ACC112 (cell line): ENCODE data around the gene ZNF474.

Source experiments
- H2AFZ ChIP-seq: fragments of 200-600 bp; sonication (generic); one replicate; pipeline ENCODE4 v1.6.0; 2017; ENCODE audit warnings: antibody characterized with exemption, low read length; ENCODE audit not compliant: unreplicated experiment
- H3K27ac ChIP-seq: fragments of 200-600 bp; sonication (generic); 2 replicates; pipeline ENCODE4 v1.5.1; 2014; ENCODE audit warnings: low read depth, mild to moderate bottlenecking, antibody characterized with exemption, low read length, moderate library complexity
- H3K27me3 ChIP-seq: fragments of 200-600 bp; sonication (generic); 2 replicates; pipeline ENCODE4 v1.6.1; 2014; ENCODE audit warnings: mild to moderate bottlenecking, antibody characterized with exemption, low read length, moderate library complexity, mixed read lengths; ENCODE audit not compliant: insufficient read depth
- H3K36me3 ChIP-seq: fragments of 200-600 bp; sonication (generic); 2 replicates; pipeline ENCODE4 v1.6.1; 2016; ENCODE audit warnings: mild to moderate bottlenecking, antibody characterized with exemption, low read length, moderate library complexity, mixed read lengths; ENCODE audit not compliant: insufficient read depth
- H3K4me1 ChIP-seq: fragments of 200-600 bp; sonication (generic); one replicate; pipeline ENCODE4 v1.6.1; 2016; ENCODE audit warnings: low read length, mixed read lengths; ENCODE audit not compliant: insufficient read depth, unreplicated experiment, control insufficient read depth
- H3K4me3 ChIP-seq: fragments of 200-600 bp; sonication (generic); 2 replicates; pipeline ENCODE4 v1.5.1; 2014; ENCODE audit warnings: mild to moderate bottlenecking, low read depth, low read length
- H3K79me2 ChIP-seq: fragments of 200-600 bp; sonication (generic); one replicate; pipeline ENCODE4 v1.6.0; 2016; ENCODE audit warnings: low read length; ENCODE audit not compliant: control insufficient read depth, unreplicated experiment, insufficient read depth

The ZNF474 gene

GRCh38 chr5:122153230-122153629, 23.9 kb downstream of the ZNF474 start:
- no peaks in the 10 kb centered on the region for H3K36me3 ChIP-seq
- no peak overlapping the region for H3K4me3 ChIP-seq
- peak overlapping the region; percentile 69 for H3K27ac ChIP-seq
- peaks cover 64% of the 10 kb centered on the region for H3K4me1 ChIP-seq
- no peaks in the 10 kb centered on the region for H3K79me2 ChIP-seq
- no peaks in the 10 kb centered on the region for H3K27me3 ChIP-seq
- peak overlapping the region; percentile 78 for H2AFZ ChIP-seq

- Histone ChIP-seq H3K4me3 (no peak overlapping the region), H3K27me3 (no peaks in the 10 kb centered on the region), H3K36me3 (no peaks in the 10 kb centered on the region), H3K27ac (peak overlapping the region; percentile 69), H2AFZ (no peak overlapping the region), H3K79me2 (no peaks in the 10 kb centered on the region), H3K4me1 (peaks cover 64% of the 10 kb centered on the region)
Observed at GRCh38 chr5:122153774-122154173, 24.4 kb downstream of the ZNF474 start.

- Histone ChIP-seq H2AFZ (peak overlapping the region; percentile 34), H3K27me3 (no peaks in the 10 kb centered on the region), H3K79me2 (no peaks in the 10 kb centered on the region), H3K4me3 (no peak overlapping the region), H3K36me3 (no peaks in the 10 kb centered on the region), H3K27ac (peak overlapping the region; percentile 69), H3K4me1 (peaks cover 60% of the 10 kb centered on the region)
Observed at GRCh38 chr5:122154491-122154890, 25.1 kb downstream of the ZNF474 start.

GRCh38 chr5:122154910-122155309, 25.6 kb downstream of the ZNF474 start:
- Histone ChIP-seq H2AFZ (peak overlapping the region; percentile 46), H3K79me2 (no peaks in the 10 kb centered on the region), H3K4me3 (no peak overlapping the region), H3K4me1 (peaks cover 57% of the 10 kb centered on the region), H3K27me3 (no peaks in the 10 kb centered on the region), H3K36me3 (no peaks in the 10 kb centered on the region), H3K27ac (peak overlapping the region; percentile 69)

GRCh38 chr5:122155546-122155945, 26.2 kb downstream of the ZNF474 start:
- H3K4me3 ChIP-seq, result no peak overlapping the region
- H3K36me3 ChIP-seq, result no peaks in the 10 kb centered on the region
- peak overlapping the region; percentile 69 for H3K27ac ChIP-seq
- H3K27me3 ChIP-seq, result no peaks in the 10 kb centered on the region
- H3K79me2 ChIP-seq, result no peaks in the 10 kb centered on the region
- H2AFZ ChIP-seq, result peak overlapping the region; percentile 46
- H3K4me1 ChIP-seq, result peaks cover 52% of the 10 kb centered on the region

- no peak overlapping the region for H2AFZ ChIP-seq
Observed at GRCh38 chr5:122156724-122157325, 27.5 kb downstream of the ZNF474 start.

GRCh38 chr5:122162100-122162638, 32.8 kb downstream of the ZNF474 start:
- H3K79me2 ChIP-seq, result no peaks in the 10 kb centered on the region
- H3K4me3 ChIP-seq, result no peak overlapping the region
- H3K4me1 ChIP-seq, result peaks cover 38% of the 10 kb centered on the region
- H3K27ac ChIP-seq, result peak overlapping the region; percentile 90
- no peaks in the 10 kb centered on the region for H3K36me3 ChIP-seq
- H2AFZ ChIP-seq, result no peak overlapping the region
- no peaks in the 10 kb centered on the region for H3K27me3 ChIP-seq

More at GRCh38 chr5:122156724-122157325, 27.5 kb downstream of the ZNF474 start:
- Histone ChIP-seq H3K4me3 (no peak overlapping the region), H3K27me3 (no peaks in the 10 kb centered on the region), H3K36me3 (no peaks in the 10 kb centered on the region), H3K79me2 (no peaks in the 10 kb centered on the region), H3K4me1 (peaks cover 39% of the 10 kb centered on the region), H3K27ac (no peak overlapping the region)

- Histone ChIP-seq H2AFZ (peak overlapping the region; percentile 64), H3K27me3 (no peaks in the 10 kb centered on the region), H3K4me1 (peaks cover 38% of the 10 kb centered on the region), H3K36me3 (no peaks in the 10 kb centered on the region), H3K4me3 (peak overlapping the region; percentile 51), H3K27ac (peak overlapping the region; percentile 90), H3K79me2 (no peaks in the 10 kb centered on the region)
Observed at GRCh38 chr5:122163121-122164069, 34.0 kb downstream of the ZNF474 start.

GRCh38 chr5:122164070-122164435, 34.7 kb downstream of the ZNF474 start:
- Histone ChIP-seq H3K36me3 (no peaks in the 10 kb centered on the region), H3K27me3 (no peaks in the 10 kb centered on the region), H3K4me3 (peak overlapping the region; percentile 51), H3K79me2 (no peaks in the 10 kb centered on the region), H2AFZ (peak overlapping the region; percentile 16), H3K4me1 (peaks cover 38% of the 10 kb centered on the region), H3K27ac (peak overlapping the region; percentile 90)

- H3K36me3 ChIP-seq, result no peaks in the 10 kb centered on the region
- H3K4me1 ChIP-seq, result peaks cover 38% of the 10 kb centered on the region
- H3K27me3 ChIP-seq, result no peaks in the 10 kb centered on the region
- H3K27ac ChIP-seq, result peak overlapping the region; percentile 90
- H2AFZ ChIP-seq, result no peak overlapping the region
- no peaks in the 10 kb centered on the region for H3K79me2 ChIP-seq
- H3K4me3 ChIP-seq, result no peak overlapping the region
Observed at GRCh38 chr5:122164831-122165558, 35.6 kb downstream of the ZNF474 start.
